Stimulated activated naive CD8-positive, alpha-beta T cell treated with anti-CD3 and anti-CD28 coated beads, Interleukin-15, amount 100 ng/mL, for 72 hours (primary cell): ENCODE results near the gene DACH1.

Experiments used
- ATAC-seq: fragments of 150-1000 bp; cut with Tn5 transposase; 2 replicates; pipeline ENCODE4 v1.10.0; 2021; ENCODE audit warnings: mild to moderate bottlenecking, moderate library complexity
- DNase-seq, 2 donors: peaks; one replicate each; pipeline ENCODE4 v3.0.0; 2021 to 2022
- H3K27ac Mint-ChIP-seq, 2 donors: one replicate each; pipeline ENCODE4 v1.8.0; 2022; ENCODE audit warnings: mild to moderate bottlenecking in 2 of 2, mixed read lengths in 2 of 2, moderate library complexity in 2 of 2
- H3K27me3 Mint-ChIP-seq: one replicate; pipeline ENCODE4 v1.8.0; 2022; ENCODE audit warnings: mixed read lengths
- H3K4me1 Mint-ChIP-seq: one replicate; pipeline ENCODE4 v1.8.0; 2022; ENCODE audit warnings: mild to moderate bottlenecking, mixed read lengths
- H3K4me3 Mint-ChIP-seq, 2 donors: one replicate each; pipeline ENCODE4 v1.8.0; 2022; ENCODE audit warnings: mild to moderate bottlenecking in 2 of 2, mixed read lengths in 2 of 2, moderate library complexity in 1 of 2
- H3K9me3 Mint-ChIP-seq, 2 donors: one replicate each; pipeline ENCODE4 v1.8.0; 2022; ENCODE audit warnings: mixed read lengths in 2 of 2

The DACH1 gene

DNA sequence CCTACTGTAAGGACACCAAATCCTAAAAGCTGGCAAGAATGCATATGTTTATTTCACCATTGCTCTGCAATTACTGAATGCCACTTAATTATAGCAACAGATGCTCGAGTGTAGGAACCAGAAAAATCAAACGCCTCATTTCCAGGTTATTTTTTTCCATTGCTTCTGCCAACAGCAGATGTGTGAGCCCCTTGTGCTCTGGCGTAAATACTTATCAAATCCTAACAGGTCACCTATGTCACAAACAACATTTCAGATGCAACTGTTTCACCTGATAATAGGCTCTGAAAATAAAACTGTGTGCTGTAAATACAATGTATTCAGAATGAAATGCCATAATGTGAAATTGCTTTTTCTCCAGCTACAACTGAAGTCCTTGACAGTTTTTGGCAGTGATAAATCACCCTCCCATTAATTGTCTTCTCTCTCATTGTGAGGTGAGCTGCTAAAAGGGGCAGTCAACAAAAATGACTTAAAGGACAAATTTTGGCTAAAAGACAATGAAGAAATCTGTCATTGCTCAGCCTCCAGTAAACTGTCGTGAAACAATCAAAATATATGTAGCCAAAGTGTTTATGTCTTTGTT lies 344.0 kb downstream of the DACH1 start:
- Mint-ChIP-seq H3K4me1 (no peaks in the 10 kb centered on the region), H3K27me3 (no peaks in the 10 kb centered on the region), H3K27ac (no peak overlapping the region), H3K9me3 (no peaks in the 10 kb centered on the region), H3K4me3 (no peak overlapping the region)
- no peak for DNase-seq
- no peak for ATAC-seq

DNA sequence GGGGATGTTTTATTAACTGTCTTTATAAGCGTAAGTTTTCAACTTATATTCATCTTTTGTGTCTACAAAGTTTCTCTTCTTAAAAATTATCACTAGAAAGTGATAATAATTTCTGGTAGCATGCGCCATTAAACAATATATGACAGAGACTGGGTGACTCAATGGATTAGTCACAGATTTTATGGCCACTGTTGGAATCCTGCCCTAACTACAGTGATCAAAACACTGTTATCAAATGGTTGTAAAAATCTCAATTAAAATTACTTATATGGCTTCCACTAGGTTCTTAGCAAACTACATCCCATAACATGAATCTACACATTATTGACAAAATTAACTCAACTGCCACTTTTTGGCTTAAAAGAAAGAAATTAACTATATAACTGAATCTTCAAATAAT lies 350.0 kb downstream of the DACH1 start:
- ATAC-seq (no peak), DNase-seq (no peak)
- Mint-ChIP-seq H3K27me3 (no peaks in the 10 kb centered on the region), H3K27ac (no peak overlapping the region), H3K9me3 (no peaks in the 10 kb centered on the region), H3K4me1 (no peaks in the 10 kb centered on the region), H3K4me3 (no peak overlapping the region)

DNA sequence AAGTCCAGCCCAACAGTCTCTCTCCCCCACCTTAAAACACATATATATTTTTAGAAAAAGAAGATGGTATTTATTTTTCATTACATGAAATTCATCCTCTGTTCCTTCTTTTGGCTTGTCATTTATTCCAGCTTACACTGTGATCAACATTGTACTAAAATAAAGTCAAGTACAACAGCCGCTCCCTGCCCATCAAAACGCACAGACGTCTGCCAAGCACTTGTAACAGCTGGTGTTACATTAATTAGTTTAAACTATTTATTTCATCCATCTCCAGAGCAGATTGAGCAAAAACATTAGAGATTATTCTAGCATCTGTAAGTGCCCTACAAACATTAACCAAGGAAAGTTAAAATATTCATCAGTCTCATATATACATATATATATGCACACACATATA lies 350.5 kb downstream of the DACH1 start:
- Mint-ChIP-seq H3K4me3 (no peak overlapping the region), H3K27me3 (no peaks in the 10 kb centered on the region), H3K9me3 (no peaks in the 10 kb centered on the region), H3K27ac (no peak overlapping the region), H3K4me1 (no peaks in the 10 kb centered on the region)
- no peak for ATAC-seq
- DNase-seq: no peak

DNA sequence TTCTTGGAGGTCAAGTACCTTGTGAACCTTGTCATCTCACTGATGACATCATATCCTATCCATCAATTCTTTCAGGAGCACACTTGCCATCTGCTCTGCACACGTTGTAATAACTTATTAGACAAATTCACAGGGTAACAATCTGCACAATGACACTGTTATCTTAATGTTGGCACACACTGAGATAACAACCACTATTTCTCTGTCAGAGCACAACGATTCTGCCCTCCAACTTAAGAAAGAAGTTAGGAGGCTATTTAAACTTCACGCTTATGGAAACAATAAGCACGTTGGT lies 351.3 kb downstream of the DACH1 start:
- H3K9me3 Mint-ChIP-seq: no peaks in the 10 kb centered on the region
- ATAC-seq: no peak

DNA sequence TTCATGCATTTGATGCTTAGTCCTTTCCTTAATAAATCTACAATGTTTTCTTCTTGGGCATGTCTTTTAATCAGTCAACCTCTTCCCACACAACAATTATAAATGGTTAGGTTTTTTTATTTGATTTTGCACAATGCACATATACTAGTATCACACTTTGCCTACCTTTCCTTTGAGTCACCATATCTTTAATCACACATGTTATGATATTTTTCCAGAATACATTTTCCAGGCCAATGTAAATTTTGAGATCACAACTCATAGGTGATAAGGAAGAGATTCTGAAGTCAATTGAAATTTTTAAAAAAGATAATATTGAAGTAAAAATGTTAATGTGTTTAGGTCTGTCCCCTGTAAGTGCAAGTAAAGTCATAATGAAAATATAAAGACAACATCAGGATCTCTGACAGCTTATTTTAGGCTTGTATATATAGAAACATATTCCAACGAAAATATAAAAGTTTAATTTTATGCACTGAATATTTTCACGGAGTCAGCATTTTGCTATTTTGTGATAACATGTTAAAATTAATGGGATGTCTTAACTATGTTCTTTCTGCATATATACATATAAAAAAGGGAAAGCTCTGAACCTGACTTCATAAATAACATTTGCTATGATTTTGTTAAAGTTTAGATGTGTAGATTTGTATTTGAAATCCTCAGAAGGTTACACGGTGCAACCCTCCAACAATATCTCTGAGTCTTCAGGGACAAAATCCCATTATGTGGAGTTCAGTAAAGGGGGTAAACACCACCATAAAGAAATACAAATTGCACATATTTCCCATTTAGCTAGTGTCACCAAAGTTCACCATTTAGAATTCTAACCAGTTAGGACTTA lies 351.9 kb downstream of the DACH1 start:
- Mint-ChIP-seq H3K27ac (no peak overlapping the region), H3K9me3 (no peaks in the 10 kb centered on the region)
- ATAC-seq: no peak

More for the DNA sequence above, 351.3 kb downstream of the DACH1 start:
- no peaks in the 10 kb centered on the region for H3K27me3 Mint-ChIP-seq
- DNase-seq: no peak
- H3K4me3 Mint-ChIP-seq: no peak overlapping the region
- no peak overlapping the region for H3K27ac Mint-ChIP-seq
- no peaks in the 10 kb centered on the region for H3K4me1 Mint-ChIP-seq

DNA sequence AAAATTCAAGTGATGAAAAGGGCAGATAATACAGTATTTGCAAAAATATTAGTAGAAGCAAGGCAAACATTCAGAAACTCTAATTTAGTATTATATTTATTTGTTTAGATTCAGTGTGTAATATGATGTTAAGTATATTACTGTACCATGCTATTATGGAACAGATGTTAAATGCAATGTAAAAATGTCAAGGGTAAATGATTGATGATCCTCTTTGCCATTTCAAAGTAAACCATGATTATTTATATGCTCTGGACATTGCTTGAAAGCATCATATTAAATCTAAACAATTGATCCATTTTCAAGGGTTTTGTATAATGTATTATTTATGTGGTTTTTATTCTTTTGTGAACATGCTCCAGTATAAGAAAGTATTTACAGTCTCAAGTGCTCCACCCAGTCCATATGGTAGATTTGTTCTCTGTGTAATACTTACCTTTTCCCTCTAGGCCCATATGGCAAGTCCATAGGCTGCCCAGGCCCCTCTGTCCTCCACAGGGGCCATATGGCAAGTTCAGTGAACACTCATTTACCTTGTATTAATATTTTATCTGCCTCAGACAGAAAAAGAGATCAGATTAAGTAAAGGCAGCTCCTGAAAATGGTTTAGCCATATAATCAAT lies 353.5 kb downstream of the DACH1 start:
- Mint-ChIP-seq H3K27ac (no peak overlapping the region), H3K9me3 (no peaks in the 10 kb centered on the region), H3K4me3 (no peak overlapping the region), H3K4me1 (no peaks in the 10 kb centered on the region), H3K27me3 (no peaks in the 10 kb centered on the region)
- no peak for ATAC-seq
- no peak for DNase-seq

More for the DNA sequence above, 351.9 kb downstream of the DACH1 start:
- no peaks in the 10 kb centered on the region for H3K27me3 Mint-ChIP-seq
- no peak overlapping the region for H3K4me3 Mint-ChIP-seq
- no peak for DNase-seq
- no peaks in the 10 kb centered on the region for H3K4me1 Mint-ChIP-seq

DNA sequence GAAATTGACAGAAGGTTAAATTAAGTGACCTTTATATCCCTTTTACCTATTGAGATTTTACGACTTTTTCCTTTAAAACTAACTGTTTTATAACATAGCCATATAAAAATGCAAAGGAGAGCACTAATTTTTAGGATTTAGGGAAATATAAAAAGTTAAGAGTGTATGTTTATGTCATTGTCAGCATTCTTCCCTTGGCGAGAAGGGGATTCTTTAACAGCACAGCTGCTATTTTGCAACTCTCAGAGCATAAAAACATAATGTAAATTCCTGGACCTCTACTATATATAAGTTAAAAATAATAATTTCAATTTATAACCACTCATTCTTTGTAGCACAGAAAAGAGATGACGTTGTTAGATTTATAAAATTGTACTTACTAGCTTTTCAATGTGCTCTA lies 363.2 kb downstream of the DACH1 start:
- ATAC-seq (no peak), DNase-seq (no peak)
- H3K4me3 Mint-ChIP-seq: no peak overlapping the region
- H3K27me3 Mint-ChIP-seq: no peaks in the 10 kb centered on the region
- H3K27ac Mint-ChIP-seq: no peak overlapping the region
- no peaks in the 10 kb centered on the region for H3K9me3 Mint-ChIP-seq
- H3K4me1 Mint-ChIP-seq: no peaks in the 10 kb centered on the region

DNA sequence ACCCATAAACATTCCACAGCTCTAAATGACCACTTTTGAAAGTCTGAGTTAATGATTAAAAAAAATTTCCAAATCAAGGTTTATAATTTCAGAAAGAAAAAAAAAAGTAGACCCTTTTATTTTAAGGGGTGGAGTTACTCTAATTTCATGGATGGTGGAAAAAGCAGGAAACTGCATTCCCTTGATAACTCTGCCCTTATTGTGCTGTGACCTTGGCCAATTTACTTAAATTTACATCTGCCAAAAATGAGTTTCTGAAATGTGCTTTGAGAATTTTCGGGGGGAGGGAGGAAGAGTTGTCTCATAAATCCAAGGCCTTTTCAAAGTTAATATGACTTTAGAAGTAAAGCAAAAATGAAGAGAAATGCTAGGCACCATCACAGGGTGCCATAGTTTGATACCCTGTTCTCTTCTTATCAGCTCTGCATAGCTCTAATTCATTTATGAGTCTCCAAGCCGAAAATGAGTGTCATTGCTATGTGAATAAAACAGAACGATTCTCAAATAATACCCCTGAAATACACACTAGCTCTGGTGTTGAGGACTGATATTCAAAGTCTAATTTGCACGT lies 367.0 kb downstream of the DACH1 start:
- Mint-ChIP-seq H3K9me3 (no peaks in the 10 kb centered on the region), H3K27me3 (no peaks in the 10 kb centered on the region), H3K27ac (no peak overlapping the region), H3K4me3 (no peak overlapping the region), H3K4me1 (no peaks in the 10 kb centered on the region)
- DNase-seq: no peak
- no peak for ATAC-seq

DNA sequence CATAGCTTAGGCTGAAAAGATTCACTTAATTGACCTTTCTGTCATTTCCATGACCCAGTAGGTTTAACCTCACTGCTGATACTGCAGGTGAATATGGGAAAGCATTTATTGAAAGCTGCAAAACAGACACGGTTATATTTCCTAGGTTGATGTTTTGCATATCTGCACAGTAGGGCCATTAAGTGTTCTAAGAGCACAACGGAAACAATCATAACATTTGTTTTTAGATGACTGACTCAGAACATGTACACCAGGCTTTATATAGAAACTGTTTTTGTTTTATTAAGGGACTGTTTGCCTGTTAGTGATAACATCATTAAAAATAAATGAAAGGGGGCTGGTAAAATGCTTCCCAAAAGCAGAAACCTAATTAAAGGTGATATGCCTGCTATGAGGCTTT lies 367.8 kb downstream of the DACH1 start:
- ATAC-seq: no peak

DNA sequence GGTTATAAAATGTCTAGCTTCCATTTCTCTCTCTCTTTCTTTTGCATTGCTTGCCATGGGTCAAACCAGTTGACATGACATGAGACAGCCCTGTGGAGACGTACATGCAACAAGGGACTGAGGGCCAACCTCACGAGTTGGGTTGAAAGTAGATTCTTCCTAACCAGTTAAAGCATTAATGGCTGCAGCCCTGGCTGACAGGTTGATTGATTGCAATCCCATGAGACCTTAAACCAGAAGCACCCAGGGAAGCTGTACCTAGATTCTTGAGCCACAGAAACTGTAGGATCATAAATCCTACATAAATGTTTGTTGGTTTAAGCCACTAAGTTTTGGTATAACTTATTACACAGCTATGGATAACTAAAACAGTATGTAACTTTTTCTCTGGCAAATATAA lies 373.8 kb downstream of the DACH1 start:
- ATAC-seq (no peak), DNase-seq (no peak)
- H3K4me1 Mint-ChIP-seq: no peaks in the 10 kb centered on the region
- H3K4me3 Mint-ChIP-seq: no peak overlapping the region
- no peak overlapping the region for H3K27ac Mint-ChIP-seq
- no peaks in the 10 kb centered on the region for H3K27me3 Mint-ChIP-seq
- H3K9me3 Mint-ChIP-seq: no peaks in the 10 kb centered on the region

More for the DNA sequence above, 367.8 kb downstream of the DACH1 start:
- no peak overlapping the region for H3K27ac Mint-ChIP-seq
- H3K9me3 Mint-ChIP-seq: no peaks in the 10 kb centered on the region
- no peaks in the 10 kb centered on the region for H3K4me1 Mint-ChIP-seq
- no peak overlapping the region for H3K4me3 Mint-ChIP-seq
- no peak for DNase-seq
- no peaks in the 10 kb centered on the region for H3K27me3 Mint-ChIP-seq

DNA sequence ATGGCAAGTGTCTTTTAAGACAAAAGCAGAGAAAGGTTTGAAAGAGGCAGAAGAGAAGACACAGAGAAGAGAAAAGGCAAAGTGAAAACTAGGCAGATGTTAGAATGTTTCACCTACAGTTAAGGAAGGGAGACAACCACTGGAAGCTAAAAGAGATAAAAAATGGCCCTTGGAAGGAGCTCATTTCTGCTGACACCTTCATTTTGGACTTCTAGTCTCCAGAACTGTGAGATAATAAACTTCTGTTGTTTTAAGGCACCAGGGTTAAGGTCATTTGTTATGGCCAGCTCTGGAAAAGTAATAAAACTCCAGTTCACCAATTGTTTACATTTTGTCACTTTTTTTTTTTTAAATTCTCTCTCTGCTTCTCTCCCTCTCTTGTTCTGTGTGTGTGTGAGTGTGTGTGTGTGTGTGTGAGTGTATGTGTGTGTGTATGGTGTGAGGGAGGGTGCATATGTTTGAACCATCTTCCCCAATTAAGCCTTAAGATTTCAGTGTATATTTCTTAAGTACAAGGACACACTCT lies 374.6 kb downstream of the DACH1 start:
- Mint-ChIP-seq H3K4me3 (no peak overlapping the region), H3K4me1 (no peaks in the 10 kb centered on the region), H3K27me3 (no peaks in the 10 kb centered on the region), H3K9me3 (no peaks in the 10 kb centered on the region), H3K27ac (no peak overlapping the region)
- DNase-seq (no peak), ATAC-seq (no peak)

DNA sequence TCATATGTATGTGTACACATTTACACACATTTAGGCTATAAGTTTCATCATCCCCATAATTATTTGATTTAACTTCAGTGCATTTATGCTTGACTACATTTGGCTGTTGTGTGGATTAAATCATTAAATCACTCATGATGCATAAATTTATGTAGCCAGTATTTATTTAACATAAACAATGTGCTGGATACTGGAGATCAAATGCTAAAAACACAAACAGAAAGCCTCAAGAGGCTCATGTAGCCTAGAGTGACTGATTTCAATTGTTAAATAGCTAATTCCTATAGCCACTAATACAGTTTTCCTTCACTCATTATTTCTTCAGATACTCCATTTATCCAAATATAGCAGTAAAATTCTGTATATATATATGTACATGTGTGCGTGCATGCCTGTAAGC lies 376.0 kb downstream of the DACH1 start:
- H3K27me3 Mint-ChIP-seq: no peaks in the 10 kb centered on the region
- DNase-seq (no peak), ATAC-seq (no peak)
- no peaks in the 10 kb centered on the region for H3K4me1 Mint-ChIP-seq
- H3K9me3 Mint-ChIP-seq: no peaks in the 10 kb centered on the region
- H3K27ac Mint-ChIP-seq: no peak overlapping the region
- no peak overlapping the region for H3K4me3 Mint-ChIP-seq

DNA sequence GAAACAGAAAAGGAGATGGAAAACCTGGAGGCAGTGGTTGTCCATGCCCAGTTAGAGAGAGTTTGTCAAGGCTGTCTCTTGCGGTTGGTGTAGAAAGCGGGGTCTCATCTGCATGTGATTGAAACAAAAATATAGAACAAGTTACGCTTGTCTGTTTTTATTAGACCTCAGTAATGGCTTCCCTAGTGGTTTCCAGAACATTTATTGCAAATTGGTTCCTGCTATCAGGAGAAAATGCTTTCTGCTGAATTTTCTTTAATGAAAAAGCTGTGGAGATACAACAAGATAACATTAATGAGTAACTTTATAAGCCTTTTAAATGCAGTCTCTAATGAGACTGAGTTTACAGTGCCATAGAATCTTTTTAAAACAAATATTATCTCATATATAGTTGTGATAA lies 378.0 kb downstream of the DACH1 start:
- Mint-ChIP-seq H3K27me3 (no peaks in the 10 kb centered on the region), H3K4me1 (no peaks in the 10 kb centered on the region), H3K9me3 (no peaks in the 10 kb centered on the region), H3K4me3 (no peak overlapping the region), H3K27ac (no peak overlapping the region)
- ATAC-seq (no peak), DNase-seq (no peak)

DNA sequence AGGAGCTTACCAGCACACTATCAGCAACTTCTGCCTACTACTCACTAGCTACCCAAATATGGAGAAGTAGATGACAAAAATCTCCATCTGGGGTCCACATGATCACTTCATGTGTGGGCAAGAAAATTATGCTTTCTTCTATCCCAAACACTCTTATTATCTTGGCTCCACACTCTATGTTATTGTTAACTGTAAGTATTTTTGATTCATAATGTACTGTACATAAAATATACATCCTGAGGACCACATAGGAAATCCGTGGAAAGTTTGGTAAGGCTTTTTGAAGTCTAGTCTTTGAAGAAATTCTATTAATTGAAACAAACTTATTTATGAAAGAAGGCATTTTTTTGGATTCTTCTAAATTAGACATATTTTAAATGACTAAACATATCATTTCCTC lies 378.8 kb downstream of the DACH1 start:
- Mint-ChIP-seq H3K4me3 (no peak overlapping the region), H3K27ac (no peak overlapping the region), H3K9me3 (no peaks in the 10 kb centered on the region), H3K4me1 (no peaks in the 10 kb centered on the region), H3K27me3 (no peaks in the 10 kb centered on the region)
- ATAC-seq (no peak), DNase-seq (no peak)

DNA sequence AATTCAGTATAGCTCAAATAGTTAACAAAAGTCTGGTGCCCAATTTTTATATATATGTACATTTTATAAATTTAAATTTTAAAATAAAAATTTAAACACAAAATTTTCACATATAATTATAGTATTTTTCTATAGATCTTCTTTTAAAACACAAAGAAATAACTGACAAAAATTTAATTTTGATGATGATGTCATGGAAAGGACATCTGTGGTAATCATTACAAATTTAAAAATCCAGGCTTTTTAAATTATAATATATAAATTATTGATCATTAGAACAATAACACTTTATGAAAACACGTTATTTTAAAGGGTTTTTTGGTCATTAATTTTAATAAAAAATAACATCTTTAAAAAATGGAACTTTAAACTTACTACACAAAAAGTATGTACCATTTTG lies 381.1 kb downstream of the DACH1 start:
- ATAC-seq (no peak), DNase-seq (no peak)
- no peaks in the 10 kb centered on the region for H3K9me3 Mint-ChIP-seq
- H3K27me3 Mint-ChIP-seq: no peaks in the 10 kb centered on the region
- no peaks in the 10 kb centered on the region for H3K4me1 Mint-ChIP-seq
- H3K4me3 Mint-ChIP-seq: no peak overlapping the region
- no peak overlapping the region for H3K27ac Mint-ChIP-seq

DNA sequence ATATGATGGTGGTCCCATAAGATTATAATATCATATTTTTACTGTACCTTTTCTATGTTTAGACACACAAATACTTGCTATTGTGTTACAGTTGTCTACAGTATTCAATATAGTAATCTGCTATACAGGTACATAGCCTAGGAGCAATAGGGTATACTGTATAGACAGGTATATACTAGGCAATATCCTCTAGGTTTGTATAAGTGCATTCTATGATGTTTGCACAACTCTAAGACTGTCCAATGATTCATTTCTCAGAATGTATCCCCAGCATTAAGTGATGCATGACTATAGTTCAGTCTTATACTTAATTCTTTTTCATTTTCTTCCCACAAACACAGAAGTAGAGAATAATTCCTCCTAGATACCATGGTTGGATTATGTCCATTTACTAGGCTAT lies 383.3 kb downstream of the DACH1 start:
- ATAC-seq: peak; percentile 55
- no peak overlapping the region for H3K27ac Mint-ChIP-seq
- H3K27me3 Mint-ChIP-seq: no peaks in the 10 kb centered on the region
- H3K4me3 Mint-ChIP-seq: no peak overlapping the region
- DNase-seq: no peak
- no peaks in the 10 kb centered on the region for H3K4me1 Mint-ChIP-seq
- no peaks in the 10 kb centered on the region for H3K9me3 Mint-ChIP-seq
